CD4-positive, alpha-beta T cell treated with Interleukin-12 subunit alpha and Interleukin-12 subunit beta, for 1 hour (primary cell): Measurements from ENCODE around the gene CCDC47.
"Not testable (repeated sequence)": the region's sequence is repeated elsewhere in the genome, so short reads cannot be mapped to it uniquely, and the experiment has no call there.

ENCODE experiments used
- DNase-seq: peaks from one replicate; pipeline ENCODE4 v3.0.0-alpha.2; 2020

The CCDC47 gene, protein sequence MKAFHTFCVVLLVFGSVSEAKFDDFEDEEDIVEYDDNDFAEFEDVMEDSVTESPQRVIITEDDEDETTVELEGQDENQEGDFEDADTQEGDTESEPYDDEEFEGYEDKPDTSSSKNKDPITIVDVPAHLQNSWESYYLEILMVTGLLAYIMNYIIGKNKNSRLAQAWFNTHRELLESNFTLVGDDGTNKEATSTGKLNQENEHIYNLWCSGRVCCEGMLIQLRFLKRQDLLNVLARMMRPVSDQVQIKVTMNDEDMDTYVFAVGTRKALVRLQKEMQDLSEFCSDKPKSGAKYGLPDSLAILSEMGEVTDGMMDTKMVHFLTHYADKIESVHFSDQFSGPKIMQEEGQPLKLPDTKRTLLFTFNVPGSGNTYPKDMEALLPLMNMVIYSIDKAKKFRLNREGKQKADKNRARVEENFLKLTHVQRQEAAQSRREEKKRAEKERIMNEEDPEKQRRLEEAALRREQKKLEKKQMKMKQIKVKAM

DNA sequence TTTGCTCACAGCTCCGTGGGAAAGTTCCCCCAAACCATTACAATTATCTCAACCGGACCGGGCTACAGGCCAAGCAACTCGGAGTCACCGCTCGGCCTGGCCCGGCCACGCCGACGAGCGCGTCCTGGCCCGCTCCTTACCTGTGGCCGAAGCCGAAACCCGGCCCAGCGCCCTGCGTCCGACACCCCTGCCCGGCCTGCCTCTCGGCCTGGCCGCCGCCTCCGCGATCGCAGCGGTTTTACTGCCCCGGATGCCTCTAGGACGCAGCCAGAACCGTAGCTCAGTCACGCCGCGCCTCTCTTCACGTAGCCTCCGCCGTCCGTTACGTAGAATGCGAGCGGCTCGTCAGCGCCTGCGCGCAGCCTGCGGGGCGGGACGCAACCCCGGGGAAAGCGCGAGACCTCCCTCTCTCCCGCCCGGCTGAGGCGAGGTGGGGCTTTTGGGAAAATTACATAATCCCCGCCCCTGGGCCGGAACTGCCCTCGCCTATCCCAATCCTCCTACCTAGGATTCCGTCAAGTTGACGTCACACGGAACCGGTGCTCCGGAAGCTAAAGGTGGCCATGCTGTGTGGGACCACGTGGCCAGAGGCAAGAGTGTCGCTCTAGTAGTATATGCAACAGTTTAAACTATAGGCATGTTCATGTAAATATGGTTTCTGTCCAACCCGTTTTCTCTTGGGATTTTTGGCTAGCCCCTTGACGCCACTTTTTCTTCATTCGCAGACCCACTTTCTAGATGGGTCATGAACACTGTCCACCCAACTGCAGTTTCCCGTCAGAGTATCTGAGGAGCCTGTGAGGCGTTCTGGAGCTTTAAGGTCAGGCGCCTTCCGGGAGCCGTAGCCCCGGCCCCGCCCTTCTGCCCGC, at the start of gene CCDC47:
TSS of gene CCDC47 (minus strand) at position 326 of the 869 bp plus-strand sequence. CDS start 7,422 bp downstream, outside the sequence.
- DNase-seq = peak; percentile 99

DNA sequence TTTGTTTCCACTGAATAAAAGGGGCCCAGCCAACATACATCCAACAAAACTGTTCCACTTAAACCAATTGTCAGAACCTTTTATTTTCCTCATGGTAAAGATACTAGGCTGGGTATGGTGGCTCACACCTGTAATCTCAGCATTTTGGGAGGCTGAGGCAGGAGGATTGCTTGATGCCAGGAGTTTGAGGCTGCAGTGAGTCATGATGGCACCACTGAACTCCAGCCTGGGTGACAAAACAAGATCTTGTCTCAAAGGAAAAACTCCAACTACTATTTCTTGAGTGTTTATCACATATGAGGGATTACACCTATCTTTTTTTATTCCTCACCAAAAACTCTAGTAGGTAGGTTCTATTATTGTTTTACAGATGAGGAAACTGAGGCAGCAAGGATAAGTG, 49.1 kb upstream of the CCDC47 start:
- DNase-seq = no peak

DNA sequence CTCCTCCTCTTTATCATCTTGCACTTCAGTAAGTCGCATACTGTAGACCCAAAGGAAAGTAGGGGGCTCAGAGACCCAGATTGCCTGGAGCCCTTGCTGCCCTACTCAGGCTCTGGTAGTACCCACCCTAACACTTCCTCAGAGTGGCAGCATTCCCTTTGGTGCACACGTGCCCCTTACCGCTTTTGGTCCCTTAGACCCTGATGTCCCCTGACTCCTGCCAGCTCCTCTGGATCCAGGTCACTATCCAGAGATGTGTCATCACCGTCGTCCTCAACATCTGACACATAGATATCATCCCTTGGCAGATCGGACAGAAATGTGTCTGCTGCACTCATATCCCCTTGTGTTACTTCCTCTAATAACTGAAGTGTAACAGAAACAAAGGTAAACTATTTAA, 48.4 kb upstream of the CCDC47 start:
- no peak for DNase-seq

DNA sequence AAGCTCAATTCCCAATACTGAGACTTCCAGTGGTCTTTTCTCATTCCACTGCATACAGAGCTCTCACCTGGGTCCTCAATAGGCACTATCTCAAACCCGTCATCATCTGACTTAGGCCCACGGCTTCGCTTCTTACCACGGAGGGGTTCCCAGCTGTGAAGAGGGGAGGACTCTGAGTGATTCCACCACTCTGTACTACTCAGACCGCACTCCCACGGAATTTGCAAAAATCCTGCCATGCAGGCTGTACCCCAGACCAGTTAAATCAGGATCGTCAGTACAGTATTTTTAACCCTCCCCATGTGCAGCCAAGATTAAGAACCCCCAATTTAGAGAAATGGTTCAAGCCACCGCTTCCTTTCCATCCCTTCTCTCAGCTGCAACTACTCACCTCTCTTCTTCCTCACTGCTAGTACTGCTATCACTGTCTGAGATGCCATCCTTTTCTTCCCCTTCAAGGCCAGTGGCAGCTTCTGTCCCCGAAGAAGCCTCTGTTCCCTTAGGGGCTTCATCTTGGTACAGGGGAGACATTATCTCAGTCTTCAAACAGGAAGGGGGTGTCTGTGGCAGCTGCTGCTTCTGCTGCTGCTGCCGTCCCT, 47.7 kb upstream of the CCDC47 start:
- no peak for DNase-seq

DNA sequence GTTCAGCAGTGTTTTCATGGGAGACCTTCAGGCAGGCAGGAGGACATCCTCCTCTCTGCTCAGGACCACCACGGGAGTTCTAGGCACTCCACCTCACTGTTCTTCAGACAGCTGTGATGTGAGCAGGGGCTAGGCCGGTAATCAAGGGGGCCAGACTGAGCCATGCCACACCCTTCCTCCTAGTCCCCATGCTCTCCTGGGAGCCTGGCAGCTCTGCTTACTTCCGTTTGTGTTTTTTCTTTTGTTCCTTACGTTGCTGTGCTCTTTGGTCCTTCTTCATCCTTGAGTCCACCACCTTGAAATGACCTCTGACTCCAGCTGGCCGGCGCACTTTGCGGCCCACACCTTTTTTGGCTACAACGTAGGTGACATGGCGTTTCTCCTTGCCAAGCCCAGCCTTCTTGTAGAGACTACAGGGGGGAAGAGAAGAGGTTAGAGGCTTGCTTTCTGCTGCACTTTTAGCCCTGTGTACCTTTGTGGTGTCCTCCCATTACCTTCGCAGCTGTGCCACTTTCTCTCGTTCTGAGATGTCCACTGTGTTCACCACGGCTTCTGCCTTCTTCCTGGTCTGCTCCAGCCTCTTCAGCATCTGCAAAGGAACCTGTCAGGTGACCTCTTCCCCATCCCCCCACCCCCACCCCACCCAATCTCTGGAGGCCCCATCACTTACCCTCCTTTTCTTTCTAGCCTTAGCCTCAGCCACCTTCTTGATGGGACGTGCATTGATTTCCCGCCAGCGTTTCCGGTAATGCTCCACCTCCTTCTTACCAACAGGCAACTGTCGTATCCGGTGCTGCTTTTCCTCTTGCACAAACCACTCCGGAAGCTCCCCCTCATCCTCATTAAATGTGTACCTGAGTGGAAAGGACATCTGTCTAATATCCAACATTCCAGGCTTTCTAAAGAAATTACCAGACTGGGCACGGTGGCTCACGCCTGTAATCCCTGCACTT, 46.5 kb upstream of the CCDC47 start:
- DNase-seq = peak; percentile 22

DNA sequence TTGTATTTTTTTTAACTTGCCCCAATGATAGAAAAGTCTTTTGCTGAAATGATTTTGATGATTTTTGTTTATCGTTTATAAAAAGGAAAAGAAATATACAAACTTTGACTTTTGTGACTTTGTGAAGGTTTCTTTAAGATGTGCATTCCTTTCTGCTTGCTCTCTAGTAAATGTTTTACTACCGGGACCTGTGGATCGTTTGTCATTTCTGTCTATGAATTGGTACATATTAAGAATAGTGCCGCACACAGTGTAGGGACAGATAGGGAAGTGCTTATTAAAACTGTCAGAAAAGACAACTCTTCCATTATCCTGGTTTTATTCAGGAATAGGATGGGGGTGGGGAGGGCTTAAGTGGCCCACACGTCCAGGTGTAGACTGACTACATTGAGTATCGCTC, 45.7 kb upstream of the CCDC47 start:
- no peak for DNase-seq

DNA sequence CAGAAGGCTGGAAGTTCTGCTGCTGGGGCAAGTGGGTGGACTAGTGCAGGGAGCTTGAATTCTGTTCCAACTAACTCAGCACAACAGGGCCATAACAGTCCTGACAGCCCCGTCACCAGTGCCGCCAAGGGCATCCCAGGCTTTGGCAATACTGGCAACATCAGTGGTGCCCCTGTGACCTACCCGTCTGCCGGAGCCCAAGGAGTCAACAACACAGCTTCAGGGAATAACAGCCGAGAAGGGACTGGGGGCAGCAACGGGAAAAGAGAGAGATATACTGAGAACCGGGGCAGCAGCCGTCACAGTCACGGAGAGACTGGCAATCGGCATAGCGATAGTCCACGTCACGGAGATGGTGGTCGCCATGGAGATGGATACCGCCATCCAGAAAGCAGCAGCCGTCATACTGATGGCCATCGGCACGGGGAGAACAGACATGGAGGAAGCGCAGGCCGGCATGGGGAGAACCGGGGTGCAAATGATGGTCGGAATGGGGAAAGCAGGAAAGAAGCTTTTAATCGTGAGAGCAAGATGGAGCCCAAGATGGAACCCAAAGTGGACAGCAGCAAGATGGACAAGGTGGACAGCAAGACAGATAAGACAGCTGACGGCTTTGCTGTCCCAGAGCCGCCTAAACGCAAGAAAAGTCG, 44.5 kb upstream of the CCDC47 start:
- DNase-seq = no peak

DNA sequence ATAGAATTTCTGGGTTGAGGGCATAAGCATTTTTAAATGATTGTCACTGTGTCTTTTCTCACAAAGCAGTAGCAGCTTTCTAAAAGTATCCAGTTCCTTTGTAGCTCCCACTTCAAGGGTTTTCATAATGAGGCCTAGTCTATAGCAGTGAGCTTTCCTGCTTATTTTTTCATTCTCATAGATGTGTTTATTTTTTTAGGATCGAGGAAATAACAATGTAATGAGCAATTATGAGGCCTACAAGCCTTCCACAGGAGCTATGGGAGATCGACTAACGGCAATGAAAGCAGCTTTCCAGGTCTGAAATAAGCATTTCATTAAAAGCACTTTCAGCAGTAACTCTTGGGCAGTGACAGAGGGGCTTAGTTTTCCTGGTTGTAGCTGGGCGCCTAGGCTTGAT, 43.3 kb upstream of the CCDC47 start:
- no peak for DNase-seq

DNA sequence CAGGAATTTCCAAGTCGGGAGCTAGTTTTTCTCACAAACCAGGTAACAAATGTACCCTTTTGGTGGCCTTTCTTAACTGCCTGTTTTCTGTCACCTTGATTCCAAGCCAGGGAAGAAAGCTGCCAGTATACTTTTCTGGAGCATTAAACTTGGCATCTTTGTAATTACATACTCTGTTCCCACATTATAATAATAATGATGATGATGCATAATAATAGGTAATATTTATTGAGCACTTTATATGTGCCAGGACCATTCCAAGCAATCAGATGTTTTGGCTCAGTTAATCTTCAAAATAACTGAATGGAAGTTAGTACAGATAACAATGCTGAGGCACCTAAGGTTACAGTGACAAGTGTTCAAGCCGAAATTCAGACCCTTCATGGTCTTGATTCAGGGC, 42.7 kb upstream of the CCDC47 start:
- no peak for DNase-seq

DNA sequence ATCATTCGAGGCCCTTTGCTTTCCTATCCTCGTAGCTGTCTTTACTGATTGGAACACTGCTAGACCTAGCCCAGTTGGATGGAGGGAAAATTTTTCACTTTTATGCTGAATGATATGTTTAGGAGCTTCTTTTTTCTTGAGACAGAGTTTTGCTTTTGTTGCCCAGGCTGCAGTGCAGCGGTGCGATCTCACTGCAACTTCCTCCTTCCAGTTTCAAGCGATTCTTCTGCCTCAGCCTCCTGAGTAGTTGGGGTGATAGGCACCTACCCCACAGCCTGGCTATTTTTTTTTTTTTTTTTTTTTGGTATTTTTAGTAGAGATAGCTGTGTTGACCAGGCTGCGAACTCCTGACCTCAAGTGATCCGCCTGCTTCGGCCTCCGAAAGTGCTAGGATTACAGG, 36.6 kb upstream of the CCDC47 start:
- DNase-seq = no peak

DNA sequence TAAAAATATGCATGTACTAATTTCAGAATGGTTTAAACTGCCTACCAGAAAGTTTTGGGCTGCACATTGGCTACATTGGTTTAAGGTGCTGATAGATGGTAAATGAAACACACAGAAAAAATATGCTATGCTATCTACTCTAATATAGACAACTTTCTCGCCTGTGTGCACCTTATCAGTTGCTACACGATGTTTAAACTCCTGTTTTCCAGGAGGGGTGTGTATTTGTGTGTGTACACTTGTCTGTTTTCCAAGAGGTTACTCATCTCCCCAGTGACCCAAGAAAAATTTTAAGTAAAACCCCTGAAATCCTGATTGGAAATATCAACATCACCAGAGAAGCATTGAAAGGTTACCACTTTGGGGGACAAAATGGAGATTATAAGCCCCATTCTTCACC, 32.2 kb upstream of the CCDC47 start:
- DNase-seq = no peak

DNA sequence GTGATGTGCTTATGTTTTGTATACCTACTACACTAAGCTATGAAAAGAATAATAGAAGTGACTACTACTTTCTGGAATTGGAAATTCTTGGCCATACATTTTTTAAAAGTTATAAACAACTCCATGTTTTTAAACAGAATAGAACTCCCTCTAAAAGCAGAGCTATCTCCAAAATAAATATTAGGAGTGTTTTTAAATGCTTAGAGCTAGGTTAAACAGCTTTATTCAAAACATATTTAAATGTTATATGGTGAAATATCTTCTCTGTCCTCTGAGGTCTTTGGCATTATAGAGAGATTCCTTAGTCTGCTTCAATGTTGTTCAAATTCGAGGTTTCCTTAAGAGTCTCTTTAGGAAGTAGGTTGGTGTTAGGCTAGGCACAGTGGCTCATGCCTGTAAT, 30.9 kb upstream of the CCDC47 start:
- no peak for DNase-seq

DNA sequence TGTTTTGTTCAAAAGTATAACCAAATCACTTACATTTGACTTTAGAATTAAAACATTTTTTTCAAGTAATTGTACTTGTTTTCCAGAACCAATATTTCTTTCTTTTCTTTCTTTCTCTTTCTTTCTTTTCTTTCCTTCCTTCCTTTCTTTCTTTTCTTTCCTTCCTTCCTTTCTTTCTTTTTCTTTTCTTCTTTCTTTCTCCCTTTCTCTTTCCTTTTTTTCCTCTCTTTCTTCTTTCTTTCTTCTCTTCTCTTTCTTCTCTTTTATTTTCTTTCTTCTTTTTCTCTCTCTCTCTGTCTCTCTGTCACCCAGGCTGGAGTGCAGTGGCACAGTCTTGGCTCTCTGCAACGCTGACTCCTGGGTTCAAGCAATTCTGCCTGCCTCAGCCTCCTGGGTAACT, 27.4 kb upstream of the CCDC47 start:
- DNase-seq = no peak

DNA sequence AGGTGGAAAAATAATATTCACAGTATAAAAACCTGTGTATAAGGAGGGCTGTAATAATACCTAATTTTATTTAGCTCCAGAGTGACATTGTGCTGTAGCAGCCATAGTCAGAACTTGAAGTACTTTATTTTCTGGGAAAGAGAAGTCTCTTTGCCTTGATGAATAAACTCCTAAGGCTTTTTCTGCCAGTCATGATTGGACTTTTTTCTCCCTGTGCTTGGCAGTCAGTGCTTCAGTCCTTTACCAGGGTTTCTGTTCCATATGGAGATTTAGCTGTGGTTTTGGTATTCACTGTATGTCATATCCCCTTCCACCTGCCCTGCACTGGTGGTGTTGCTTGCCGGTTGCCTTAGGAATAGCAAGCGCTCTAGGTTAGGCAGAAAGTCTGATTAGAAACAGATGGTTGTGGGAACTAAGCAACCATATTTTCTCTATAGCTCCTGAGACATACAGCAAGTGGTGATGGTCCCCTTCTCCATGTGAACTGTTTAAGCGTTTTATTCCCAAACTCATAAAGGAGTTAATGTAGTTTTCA, 25.2 kb upstream of the CCDC47 start:
- DNase-seq = no peak

DNA sequence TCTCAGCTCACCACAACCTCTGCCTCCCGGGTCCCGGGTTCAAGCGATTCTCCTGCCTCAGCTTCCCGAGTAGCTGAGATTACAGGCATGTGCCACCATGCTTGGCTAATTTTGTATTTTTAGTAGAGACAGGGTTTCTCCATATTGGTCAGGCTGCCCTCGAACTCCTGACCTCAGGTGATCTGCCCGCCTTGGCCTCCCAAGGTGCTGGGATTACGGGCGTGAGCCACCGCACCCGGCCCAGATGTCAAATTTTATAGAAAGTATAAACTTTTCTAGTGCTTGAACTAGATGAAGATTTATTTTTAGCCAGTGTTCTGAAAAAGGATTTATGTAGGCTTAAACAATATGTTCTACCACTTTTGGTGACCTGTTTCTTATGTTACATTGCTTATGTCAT, 23.0 kb upstream of the CCDC47 start:
- not testable (repeated sequence) for DNase-seq

DNA sequence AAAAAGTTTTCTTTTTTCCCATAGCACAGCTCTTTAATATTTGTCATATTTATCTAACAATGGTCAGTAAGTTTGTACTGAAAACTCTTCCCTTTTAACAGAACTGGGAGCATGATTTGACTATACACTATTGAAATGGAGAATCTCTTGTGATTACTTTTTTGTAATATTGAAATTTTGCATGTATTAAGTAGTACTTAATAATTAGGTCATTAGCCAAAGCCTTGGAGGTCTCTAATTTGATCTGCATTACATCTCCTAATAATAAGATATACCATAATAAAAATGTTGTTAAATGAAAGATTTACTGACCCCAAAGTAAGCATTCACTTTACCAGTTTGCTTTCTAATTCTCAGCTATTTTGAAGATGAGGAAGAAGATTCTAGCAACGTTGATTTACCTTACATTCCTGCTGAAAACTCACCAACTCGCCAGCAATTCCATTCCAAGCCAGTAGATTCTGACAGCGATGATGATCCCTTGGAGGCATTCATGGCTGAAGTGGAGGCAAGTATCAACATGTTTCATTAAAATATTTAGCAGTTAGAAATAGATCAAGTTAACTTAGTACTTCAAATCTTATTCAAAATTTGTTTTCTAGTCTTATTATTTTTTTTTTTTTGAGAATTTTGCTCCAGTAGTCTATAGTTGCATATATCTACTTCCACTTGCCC, 18.8 kb upstream of the CCDC47 start:
- DNase-seq = no peak

DNA sequence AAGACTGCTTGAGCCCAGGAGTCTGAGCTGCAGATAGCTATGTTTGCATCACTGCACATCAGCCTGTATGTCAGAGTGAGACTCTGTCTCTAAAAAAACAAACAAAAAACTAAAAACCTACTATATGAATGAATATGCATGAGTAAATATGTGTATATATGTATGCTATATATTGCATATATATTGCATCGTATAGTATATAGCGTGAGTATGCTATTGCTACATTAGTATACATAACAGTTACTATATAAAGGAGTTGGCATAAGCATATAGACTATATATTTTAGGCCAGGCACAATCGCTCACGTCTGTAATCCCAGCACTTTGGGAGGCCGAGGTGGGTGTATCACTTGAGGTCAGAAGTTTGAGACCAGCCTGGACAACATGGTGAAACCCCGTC, 16.7 kb upstream of the CCDC47 start:
- DNase-seq = no peak

DNA sequence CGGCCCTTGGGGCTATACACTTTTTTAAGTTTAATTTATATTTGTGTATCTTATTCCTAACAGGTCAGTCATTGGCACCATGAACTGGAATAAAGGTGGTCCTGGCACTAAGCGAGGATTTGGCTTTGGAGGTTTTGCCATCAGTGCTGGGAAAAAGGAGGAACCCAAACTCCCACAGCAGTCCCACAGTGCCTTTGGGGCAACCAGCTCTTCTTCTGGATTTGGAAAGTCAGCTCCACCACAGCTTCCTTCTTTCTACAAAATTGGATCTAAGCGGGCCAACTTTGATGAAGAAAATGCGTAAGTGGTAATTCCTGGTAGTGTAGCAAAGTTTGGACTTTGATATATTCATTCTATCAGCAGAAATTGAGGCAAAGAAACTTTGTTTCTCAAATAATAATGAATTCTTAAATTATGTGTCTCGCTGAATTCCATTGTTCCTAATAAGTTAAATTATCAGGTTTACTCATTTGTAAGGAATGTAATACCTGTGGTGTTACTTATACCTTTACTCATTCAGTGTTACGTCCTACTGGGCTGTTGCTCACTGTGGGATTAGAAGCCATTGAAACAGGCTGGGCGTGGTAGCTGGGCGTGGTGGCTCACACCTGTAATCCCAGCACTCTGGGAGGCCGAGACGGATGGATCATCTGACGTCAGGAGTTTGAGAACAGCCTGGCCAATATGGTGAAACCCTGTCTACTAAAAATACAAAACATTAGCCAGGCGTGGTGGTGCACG, 13.7 kb upstream of the CCDC47 start:
- DNase-seq = no peak

DNA sequence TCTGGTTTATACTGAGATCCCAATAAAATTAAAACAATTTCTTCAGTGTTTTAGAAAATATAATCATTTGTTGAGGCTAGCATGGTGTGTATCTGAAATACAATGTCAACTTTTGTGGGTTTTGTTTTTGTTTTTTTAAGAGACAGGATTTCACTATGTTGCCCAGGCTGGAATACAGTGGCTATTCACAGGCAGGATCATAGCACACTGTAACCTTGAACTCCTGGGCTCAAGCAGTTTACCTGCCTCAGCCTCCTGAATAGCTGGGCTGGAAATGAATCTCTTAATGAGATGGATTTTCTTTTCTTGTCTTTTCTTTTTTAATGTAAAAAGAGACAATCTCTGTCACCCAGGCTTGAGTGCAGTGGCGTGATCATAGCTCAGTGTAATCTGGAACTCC, 12.7 kb upstream of the CCDC47 start:
- no peak for DNase-seq

DNA sequence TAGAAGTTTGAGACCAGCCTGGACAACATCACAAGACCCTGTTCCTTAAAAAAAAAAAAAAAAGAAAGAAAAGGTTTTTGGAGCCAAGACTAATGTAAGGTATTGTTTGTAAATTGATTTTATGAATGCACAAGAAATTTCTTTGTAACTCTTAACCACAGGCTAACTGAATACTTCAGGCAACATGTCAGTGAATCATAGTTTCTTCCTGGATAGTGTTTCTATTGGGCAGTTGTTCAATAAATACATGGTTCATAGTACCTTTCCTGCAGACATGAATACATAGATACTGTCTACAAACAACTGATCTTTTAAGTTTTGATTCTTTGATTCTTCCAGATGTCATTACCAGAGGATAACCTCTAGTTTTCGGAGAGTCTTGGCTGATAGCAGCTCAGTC, 12.2 kb upstream of the CCDC47 start:
- no peak for DNase-seq
